Testis (tissue), 3 donors: Measurements from ENCODE around the gene SEC23IP. TPM values are rescaled to one million over a fixed set of nuclear protein-coding genes. Genes with fewer than 3 reads are reported as not detected.
"Not testable (repeated sequence)": the region's sequence is repeated elsewhere in the genome, so short reads cannot be mapped to it uniquely, and the experiment has no call there.

Experiments used
- DNase-seq: peaks from one replicate; pipeline ENCODE4 v3.0.0-alpha.2; 2019
- H3K27ac ChIP-seq, 2 donors: fragments of 200-600 bp; sonication (generic); one replicate each; pipeline ENCODE4 v1.5.1; 2019
- H3K27me3 ChIP-seq: fragments of 200-600 bp; sonication (generic); one replicate; pipeline ENCODE4 v1.5.1; 2019
- H3K36me3 ChIP-seq: fragments of 200-600 bp; sonication (generic); one replicate; pipeline ENCODE4 v1.5.1; 2017; ENCODE audit warnings: low read depth; ENCODE audit errors: missing control alignments
- H3K4me1 ChIP-seq: fragments of 200-600 bp; sonication (generic); one replicate; pipeline ENCODE4 v1.5.1; 2019
- H3K4me3 ChIP-seq, 2 donors: fragments of 200-600 bp; sonication (generic); one replicate each; pipeline ENCODE4 v1.5.1; 2017 to 2019
- H3K9me3 ChIP-seq: fragments of 200-600 bp; sonication (generic); one replicate; pipeline ENCODE4 v1.5.1; 2017
- POLR2A ChIP-seq: fragments of 450-650 bp; IDR thresholded peaks from one replicate; pipeline ENCODE4 v1.6.1; 2017; ENCODE audit warnings: antibody characterized with exemption, mild to moderate bottlenecking, moderate library complexity
- WGBS, 2 donors: methylation state at CpG; one replicate each; pipeline ENCODE4 v1.1.5; 2018; 5-methylcytosine and 5-hydroxymethylcytosine counted together
- intact Hi-C: fragments of 100-400 bp; cut with DNase I; formaldehyde crosslinking; loops from one replicate; pipeline ENCODE4 v1.15.1; 2023; ENCODE audit warnings: low total_unique reads
- polyA plus RNA-seq: library from polyadenylated mRNA; stranded (reverse); fragments of 350-450 nt; fragmentation: Illumina TruSeq; extraction: RNeasy Lipid Tissue Mini Kit (QIAGEN cat#74804); gene quantifications from one replicate; pipeline ENCODE4 v1.2.3, GENCODE V29; 2014; ENCODE audit warnings: low read depth, low replicate concordance; ENCODE audit not compliant: insufficient read depth
- total RNA-seq, 2 donors: library from RNA; depleted of rRNA; stranded (reverse); fragments of >200 nt; gene quantifications; one replicate each; pipeline ENCODE4 v1.2.3, GENCODE V29; 2016
- TF ChIP-seq, protein P1 (sequence below), 3 experiments: fragments of 450-650 bp in 2 of 3; fragments of 200-600 bp in 1 of 3; sonication (generic) in 1 of 3; IDR thresholded peaks; one replicate each; pipeline ENCODE4 v1.5.1; 2016 to 2019; ENCODE audit warnings: antibody characterized with exemption in 3 of 3, mild to moderate bottlenecking in 2 of 3, moderate library complexity in 1 of 3

SEC23IP gene
- total and polyA plus RNA-seq, 3 donors from 2014 or later: 42.5 to 48.9 (median 43.3) TPM

DNA sequence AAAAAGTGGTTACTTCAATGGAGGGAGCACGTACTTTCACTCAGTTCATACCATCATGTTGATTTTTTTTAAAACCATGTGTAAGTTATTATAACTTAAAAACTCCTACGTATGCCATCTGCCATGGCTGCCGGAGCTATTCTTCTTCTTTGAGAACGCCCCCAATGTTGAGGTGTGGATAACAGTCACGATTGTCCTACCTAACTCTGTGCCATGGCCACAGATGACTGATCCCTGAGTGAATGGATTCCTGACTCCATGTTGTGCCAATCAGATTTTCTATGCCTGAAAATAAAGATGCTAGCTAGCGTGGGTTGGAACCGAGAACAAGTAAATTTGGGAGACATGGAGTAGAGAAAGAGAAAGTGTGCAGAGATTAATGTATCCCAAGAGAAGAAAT is 25.2 kb upstream of the SEC23IP start:
- WGBS, 2 donors: 69 to 77% methylated on average over 7 of the region's 7 CpGs
- no peak for DNase-seq
- peaks cover 8% of the 10 kb centered on the region for H3K4me1 ChIP-seq
- intact Hi-C loops: no loop called here
- TF ChIP-seq, protein P1, sequence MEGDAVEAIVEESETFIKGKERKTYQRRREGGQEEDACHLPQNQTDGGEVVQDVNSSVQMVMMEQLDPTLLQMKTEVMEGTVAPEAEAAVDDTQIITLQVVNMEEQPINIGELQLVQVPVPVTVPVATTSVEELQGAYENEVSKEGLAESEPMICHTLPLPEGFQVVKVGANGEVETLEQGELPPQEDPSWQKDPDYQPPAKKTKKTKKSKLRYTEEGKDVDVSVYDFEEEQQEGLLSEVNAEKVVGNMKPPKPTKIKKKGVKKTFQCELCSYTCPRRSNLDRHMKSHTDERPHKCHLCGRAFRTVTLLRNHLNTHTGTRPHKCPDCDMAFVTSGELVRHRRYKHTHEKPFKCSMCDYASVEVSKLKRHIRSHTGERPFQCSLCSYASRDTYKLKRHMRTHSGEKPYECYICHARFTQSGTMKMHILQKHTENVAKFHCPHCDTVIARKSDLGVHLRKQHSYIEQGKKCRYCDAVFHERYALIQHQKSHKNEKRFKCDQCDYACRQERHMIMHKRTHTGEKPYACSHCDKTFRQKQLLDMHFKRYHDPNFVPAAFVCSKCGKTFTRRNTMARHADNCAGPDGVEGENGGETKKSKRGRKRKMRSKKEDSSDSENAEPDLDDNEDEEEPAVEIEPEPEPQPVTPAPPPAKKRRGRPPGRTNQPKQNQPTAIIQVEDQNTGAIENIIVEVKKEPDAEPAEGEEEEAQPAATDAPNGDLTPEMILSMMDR (IDR thresholded peaks at IDR 0.05): no peak
- no peak for TF ChIP-seq POLR2A
- no peak overlapping the region for H3K4me3 ChIP-seq
- no peak overlapping the region for H3K27ac ChIP-seq
- H3K36me3 ChIP-seq: no peaks in the 10 kb centered on the region
- no peaks in the 10 kb centered on the region for H3K9me3 ChIP-seq
- no peaks in the 10 kb centered on the region for H3K27me3 ChIP-seq

DNA sequence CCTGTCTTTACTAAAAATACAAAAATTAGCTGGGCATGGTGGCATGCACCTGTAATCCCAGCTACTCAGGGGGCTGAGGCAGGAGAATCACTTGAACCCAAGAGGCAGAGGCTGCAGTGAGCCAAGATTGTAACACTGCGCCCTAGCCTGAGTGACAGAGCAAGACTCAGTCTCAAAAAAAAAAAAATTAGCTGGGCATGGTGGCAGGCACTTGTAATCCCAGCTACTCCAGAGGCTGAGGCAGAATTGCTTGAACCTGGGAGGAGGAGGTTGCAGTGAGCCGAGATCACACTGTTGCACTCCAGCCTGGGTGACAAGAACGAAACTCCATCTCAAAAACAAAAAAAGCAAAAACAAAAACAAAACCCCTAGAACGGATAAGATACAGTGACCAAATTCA is 23.1 kb upstream of the SEC23IP start:
- WGBS, 2 donors: 76 to 83% methylated on average over 4 of the region's 4 CpGs
- H3K27me3 ChIP-seq, intact Hi-C loops, H3K4me1 ChIP-seq, H3K36me3 ChIP-seq, H3K4me3 ChIP-seq, H3K27ac ChIP-seq, H3K9me3 ChIP-seq, DNase-seq: not testable (repeated sequence)

DNA sequence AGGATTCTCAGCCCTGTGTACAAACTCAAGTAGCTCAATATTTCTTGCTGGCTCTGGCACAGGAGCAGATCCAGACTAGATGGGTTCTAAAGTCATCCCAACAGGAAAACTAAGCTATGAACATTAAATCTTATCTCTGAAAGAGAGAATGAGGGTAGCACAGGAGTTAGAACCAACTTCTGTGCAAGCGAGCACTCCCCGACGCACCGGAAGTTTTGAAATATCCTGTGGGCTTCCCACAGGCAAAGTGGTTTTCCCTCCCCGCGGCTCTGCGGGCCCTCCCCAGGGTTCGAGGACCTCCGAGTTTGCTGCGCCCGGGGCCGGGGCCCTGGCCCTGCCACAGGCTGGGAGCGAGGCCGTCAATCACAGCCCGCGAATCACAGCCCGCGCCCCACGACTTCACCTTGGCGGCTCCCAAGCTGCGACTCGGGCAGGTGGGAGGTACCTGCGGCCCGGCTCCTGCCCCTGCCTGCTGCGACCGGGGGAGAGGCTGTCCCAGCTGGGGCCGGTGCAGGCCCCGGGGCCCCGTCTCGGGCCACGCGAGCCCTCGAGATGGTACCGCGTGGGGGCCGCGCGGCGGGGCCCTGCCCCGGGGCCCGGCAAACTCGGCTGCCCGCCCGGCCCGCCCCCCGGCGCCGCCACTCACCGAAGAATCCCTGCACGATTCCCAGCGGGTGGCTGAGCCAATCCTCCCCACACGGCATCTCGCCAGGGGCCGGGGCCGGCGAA is 20.5 kb upstream of the SEC23IP start:
- H3K36me3 ChIP-seq: no peaks in the 10 kb centered on the region
- TF ChIP-seq POLR2A: no peak
- TF ChIP-seq, protein P1 (IDR thresholded peaks at IDR 0.05): no peak
- DNase-seq: peak; percentile 62
- intact Hi-C loops: no loop called here
- 0 to 1% methylated on average over 6 to 41 of the region's 56 CpGs for WGBS, 2 donors
- no peaks in the 10 kb centered on the region for H3K27me3 ChIP-seq
- H3K4me3 ChIP-seq: peak overlapping the region; percentile 86 to 87
- H3K27ac ChIP-seq: peak overlapping the region; percentile 86 to 90
- peaks cover 8% of the 10 kb centered on the region for H3K4me1 ChIP-seq
- no peaks in the 10 kb centered on the region for H3K9me3 ChIP-seq

DNA sequence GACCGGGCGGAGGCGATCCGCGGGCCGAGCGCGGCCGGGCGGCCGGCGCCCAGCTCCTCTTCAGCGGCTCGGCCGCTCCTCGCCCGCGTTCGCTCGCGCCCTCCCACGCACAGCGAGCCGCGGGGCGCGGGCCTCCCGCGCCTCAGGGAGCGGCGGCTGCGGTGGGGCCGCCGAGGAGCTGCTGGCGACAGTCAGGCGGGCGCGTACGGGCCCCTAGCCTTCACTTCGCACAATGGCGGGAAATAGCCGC is 20.0 kb upstream of the SEC23IP start, which contains the start of gene MCMBP:
Gene MCMBP, minus strand, starts transcription at position 234 of the 250 bp plus-strand sequence. CDS start 259 bp downstream, outside the sequence.
- DNase-seq: no peak
- Histone ChIP-seq H3K27me3 (no peaks in the 10 kb centered on the region), H3K27ac (peak within 1 kb of the TSS; percentile 86 to 90), H3K9me3 (no peaks in the 10 kb centered on the region), H3K36me3 (no peaks in the 10 kb centered on the region), H3K4me3 (peak within 1 kb of the TSS; percentile 86 to 87), H3K4me1 (peaks cover 8% of the 10 kb centered on the region)
- no peak for TF ChIP-seq POLR2A
- TF ChIP-seq, protein P1 (IDR thresholded peaks at IDR 0.05): no peak
- WGBS, 2 donors: 0% methylated on average over 42 of the region's 42 CpGs; no CpG with 5 or more reads in 1 of the 2 donors
- intact Hi-C loops: no loop called here

DNA sequence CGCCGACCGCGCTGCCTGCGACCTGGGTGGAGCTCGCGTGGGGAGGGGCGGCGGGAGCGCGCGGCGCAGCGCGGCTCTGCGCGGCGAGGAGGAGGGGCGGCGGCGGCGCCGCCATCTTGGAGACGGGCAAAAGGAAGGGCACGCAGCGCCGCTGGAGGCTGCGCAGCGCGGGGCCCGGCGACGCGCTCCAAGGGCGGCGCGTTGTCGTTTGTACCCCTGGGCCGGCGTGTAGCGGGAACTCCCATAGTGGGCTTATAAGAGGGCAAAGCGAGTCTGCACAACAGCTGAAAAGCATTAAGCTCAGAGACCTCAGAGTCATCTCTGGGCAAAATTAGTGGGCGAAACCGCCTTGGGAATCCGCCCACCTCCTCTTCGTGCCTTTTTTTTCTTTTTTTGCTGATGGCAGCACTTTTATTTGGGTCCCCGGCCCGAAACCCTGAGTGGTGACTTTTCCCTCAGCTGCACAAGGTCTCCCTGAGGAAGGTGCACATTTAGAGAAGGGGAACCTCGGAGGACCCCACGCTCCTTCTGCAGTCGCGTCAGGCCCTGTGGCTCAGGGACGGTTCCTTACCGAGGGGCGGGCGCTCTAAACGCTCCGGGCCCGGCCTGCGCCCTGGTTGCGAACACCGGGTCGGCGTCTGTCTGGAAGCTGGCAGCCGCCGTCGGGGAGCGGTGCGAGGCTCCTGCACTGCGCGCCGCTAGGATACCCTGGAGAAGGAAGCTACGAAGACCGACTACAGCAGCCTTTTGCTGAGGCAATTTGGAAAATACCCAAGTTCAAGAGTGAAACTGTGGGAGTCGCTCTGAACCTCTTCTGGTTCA is 19.5 kb upstream of the SEC23IP start:
- peak overlapping the region; percentile 86 to 87 for H3K4me3 ChIP-seq
- whole genome bisulfite sequencing, 2 donors: 0 to 1% methylated on average over 19 to 74 of the region's 75 CpGs
- no peak for TF ChIP-seq POLR2A
- TF ChIP-seq, protein P1 (IDR thresholded peaks at IDR 0.05): peak in 1 of 3 experiments; percentile 3
- peaks cover 8% of the 10 kb centered on the region for H3K4me1 ChIP-seq
- H3K36me3 ChIP-seq: no peaks in the 10 kb centered on the region
- H3K9me3 ChIP-seq: no peaks in the 10 kb centered on the region
- intact Hi-C loops: no loop called here
- H3K27ac ChIP-seq: peak overlapping the region; percentile 86 to 90
- H3K27me3 ChIP-seq: no peaks in the 10 kb centered on the region
- peak; percentile 89 for DNase-seq
